SJCRH30 (cell line): Measurements from ENCODE around the gene MICU2. TPM values are rescaled to one million over a fixed set of nuclear protein-coding genes. Genes with fewer than 3 reads are reported as not detected.
A peak's percentile ranks its signal among the peaks of the same experiment; 100 is the strongest.
"Not testable (repeated sequence)": the region's sequence is repeated elsewhere in the genome, so short reads cannot be mapped to it uniquely, and the experiment has no call there.

Experiments
- DNase-seq, 2 experiments: peaks; one replicate each; pipeline ENCODE4 v3.0.0-alpha.2; 2015 to 2020
- H3K27ac ChIP-seq: fragments of 250-450 bp; sonication (Bioruptor Pico); 2 replicates; pipeline ENCODE4 v1.5.1; 2020; ENCODE audit warnings: mild to moderate bottlenecking, moderate library complexity
- H3K27me3 ChIP-seq: fragments of 250-450 bp; sonication (Bioruptor Pico); 2 replicates; pipeline ENCODE4 v1.5.1; 2020; ENCODE audit warnings: mild to moderate bottlenecking, moderate library complexity
- H3K36me3 ChIP-seq: fragments of 250-450 bp; sonication (Bioruptor Pico); 2 replicates; pipeline ENCODE4 v1.5.1; 2020; ENCODE audit warnings: mild to moderate bottlenecking, moderate library complexity
- H3K4me1 ChIP-seq: fragments of 250-450 bp; sonication (Bioruptor Pico); 2 replicates; pipeline ENCODE4 v1.5.1; 2020; ENCODE audit warnings: mild to moderate bottlenecking, moderate library complexity
- H3K4me3 ChIP-seq: fragments of 250-450 bp; sonication (Bioruptor Pico); 2 replicates; pipeline ENCODE4 v1.5.1; 2020; ENCODE audit warnings: mild to moderate bottlenecking, moderate library complexity
- H3K9me3 ChIP-seq: fragments of 250-450 bp; sonication (Bioruptor Pico); replicated peaks from 2 replicates; pipeline ENCODE4 v1.5.1; 2020; ENCODE audit warnings: mild to moderate bottlenecking, moderate library complexity
- total RNA-seq: library from RNA; depleted of rRNA; stranded (reverse); fragments of >200 nt; shearing (Covaris generic); gene quantifications from 2 replicates; pipeline ENCODE4 v1.2.3, GENCODE V29; 2014

Gene MICU2
- total RNA-seq, 1 experiment from 2014 or later = 75.1 TPM

DNA sequence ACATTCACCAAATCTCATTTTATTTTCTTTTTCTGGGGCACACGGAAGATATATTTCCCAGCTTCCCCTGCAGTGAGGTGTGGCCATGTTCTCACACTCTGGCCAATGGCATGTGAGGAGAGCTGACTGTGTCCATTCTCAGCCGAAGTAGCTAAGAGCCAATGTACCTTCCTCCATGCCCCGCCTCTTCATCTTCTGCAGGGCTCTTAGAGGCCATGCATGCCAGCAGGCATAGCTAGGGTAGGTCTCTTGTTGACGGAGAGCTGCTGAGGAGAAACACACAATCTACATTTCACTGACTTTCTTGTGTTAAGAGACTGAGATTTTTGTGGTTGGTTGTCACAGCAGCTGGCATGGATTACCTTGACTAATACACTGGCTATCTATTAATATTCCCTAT is 9.8 kb upstream of the MICU2 start:
- Histone ChIP-seq H3K4me3 (no peak overlapping the region), H3K9me3 (no peaks in the 10 kb centered on the region), H3K27me3 (no peaks in the 10 kb centered on the region), H3K4me1 (peaks cover 12% of the 10 kb centered on the region; the same call in 1 of the 2 replicates), H3K27ac (no peak overlapping the region), H3K36me3 (no peaks in the 10 kb centered on the region)
- peak; percentile 61 to 68 for DNase-seq

GRCh38 chr13:21611385-21611784 is 7.4 kb upstream of the MICU2 start:
- Histone ChIP-seq H3K9me3 (no peaks in the 10 kb centered on the region), H3K27me3 (no peaks in the 10 kb centered on the region)
- no peak for DNase-seq

GRCh38 chr13:21610687-21611086 is 6.7 kb upstream of the MICU2 start:
- Histone ChIP-seq H3K4me3 (no peak overlapping the region), H3K27me3 (no peaks in the 10 kb centered on the region), H3K27ac (no peak overlapping the region)

More at GRCh38 chr13:21611385-21611784, 7.4 kb upstream of the MICU2 start:
- Histone ChIP-seq H3K4me1 (peaks cover 8% of the 10 kb centered on the region; the same call in 1 of the 2 replicates), H3K27ac (no peak overlapping the region), H3K36me3 (no peaks in the 10 kb centered on the region), H3K4me3 (no peak overlapping the region)

GRCh38 chr13:21608961-21609360 is 5.0 kb upstream of the MICU2 start:
- H3K4me1 ChIP-seq = peaks cover 4% of the 10 kb centered on the region; the same call in 1 of the 2 replicates
- no peak for DNase-seq
- H3K4me3 ChIP-seq = no peak overlapping the region
- no peaks in the 10 kb centered on the region for H3K36me3 ChIP-seq
- H3K27ac ChIP-seq = no peak overlapping the region
- no peaks in the 10 kb centered on the region for H3K9me3 ChIP-seq
- no peaks in the 10 kb centered on the region for H3K27me3 ChIP-seq

More at GRCh38 chr13:21610687-21611086, 6.7 kb upstream of the MICU2 start:
- H3K4me1 ChIP-seq = peaks cover 8% of the 10 kb centered on the region; the same call in 1 of the 2 replicates
- H3K36me3 ChIP-seq = no peaks in the 10 kb centered on the region
- DNase-seq = no peak
- H3K9me3 ChIP-seq = no peaks in the 10 kb centered on the region

DNA sequence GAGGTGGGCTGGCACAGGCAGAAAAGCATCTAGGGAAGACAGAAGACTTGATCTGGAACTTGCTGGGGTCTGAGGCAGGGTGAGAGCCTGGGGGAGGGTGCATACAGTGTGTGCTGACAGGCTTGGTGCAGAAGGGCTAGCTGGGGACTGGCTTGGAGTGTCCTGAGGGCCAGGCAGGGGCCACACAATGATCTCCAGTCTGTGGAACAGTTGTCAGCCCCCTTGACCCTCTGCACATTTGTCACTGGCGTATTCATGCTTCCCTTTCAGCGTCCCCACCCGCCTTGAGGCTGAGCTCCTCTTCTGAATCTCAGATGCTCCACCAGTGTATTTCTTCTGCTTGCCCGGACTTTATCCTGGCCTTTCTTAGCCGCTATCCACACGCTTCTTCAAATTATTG is 2.8 kb upstream of the MICU2 start:
- no peak overlapping the region for H3K27ac ChIP-seq
- H3K4me1 ChIP-seq = no peaks in the 10 kb centered on the region
- no peak overlapping the region for H3K4me3 ChIP-seq
- H3K27me3 ChIP-seq = no peaks in the 10 kb centered on the region
- no peaks in the 10 kb centered on the region for H3K9me3 ChIP-seq
- no peaks in the 10 kb centered on the region for H3K36me3 ChIP-seq
- DNase-seq = no peak

GRCh38 chr13:21606251-21606650 is 2.3 kb upstream of the MICU2 start:
- Histone ChIP-seq H3K27me3 (no peaks in the 10 kb centered on the region), H3K36me3 (0 out of 2 replicates have a peak, but pooled peaks cover 3% of the 10 kb centered on the region), H3K4me3 (no peak overlapping the region), H3K27ac (no peak overlapping the region), H3K9me3 (no peaks in the 10 kb centered on the region), H3K4me1 (no peaks in the 10 kb centered on the region)
- no peak for DNase-seq

- Histone ChIP-seq H3K4me1 (no peaks in the 10 kb centered on the region; the same call in none of the 2 replicates), H3K9me3 (no peaks in the 10 kb centered on the region; the same call in 1 of the 2 replicates), H3K27ac (no peak overlapping the region), H3K36me3 (peaks cover 17% of the 10 kb centered on the region), H3K27me3 (no peaks in the 10 kb centered on the region), H3K4me3 (no peak overlapping the region)
- no peak for DNase-seq
Measured at GRCh38 chr13:21596722-21597121, 7.2 kb downstream of the MICU2 start.

DNA sequence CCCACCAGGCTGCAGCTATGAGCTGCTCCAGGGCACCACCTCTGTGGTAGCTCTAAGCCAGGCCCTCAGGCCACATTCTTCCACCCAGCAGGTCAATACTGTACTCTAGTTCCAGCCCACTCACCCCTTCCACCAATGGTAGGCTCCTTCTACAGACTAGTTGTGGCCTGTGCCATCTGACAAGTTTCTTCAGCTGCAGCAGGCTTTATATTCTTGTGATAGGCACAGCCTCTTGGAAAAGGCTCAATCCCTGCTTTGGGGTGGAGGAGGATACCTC is 8.5 kb downstream of the MICU2 start:
- no peak for DNase-seq

DNA sequence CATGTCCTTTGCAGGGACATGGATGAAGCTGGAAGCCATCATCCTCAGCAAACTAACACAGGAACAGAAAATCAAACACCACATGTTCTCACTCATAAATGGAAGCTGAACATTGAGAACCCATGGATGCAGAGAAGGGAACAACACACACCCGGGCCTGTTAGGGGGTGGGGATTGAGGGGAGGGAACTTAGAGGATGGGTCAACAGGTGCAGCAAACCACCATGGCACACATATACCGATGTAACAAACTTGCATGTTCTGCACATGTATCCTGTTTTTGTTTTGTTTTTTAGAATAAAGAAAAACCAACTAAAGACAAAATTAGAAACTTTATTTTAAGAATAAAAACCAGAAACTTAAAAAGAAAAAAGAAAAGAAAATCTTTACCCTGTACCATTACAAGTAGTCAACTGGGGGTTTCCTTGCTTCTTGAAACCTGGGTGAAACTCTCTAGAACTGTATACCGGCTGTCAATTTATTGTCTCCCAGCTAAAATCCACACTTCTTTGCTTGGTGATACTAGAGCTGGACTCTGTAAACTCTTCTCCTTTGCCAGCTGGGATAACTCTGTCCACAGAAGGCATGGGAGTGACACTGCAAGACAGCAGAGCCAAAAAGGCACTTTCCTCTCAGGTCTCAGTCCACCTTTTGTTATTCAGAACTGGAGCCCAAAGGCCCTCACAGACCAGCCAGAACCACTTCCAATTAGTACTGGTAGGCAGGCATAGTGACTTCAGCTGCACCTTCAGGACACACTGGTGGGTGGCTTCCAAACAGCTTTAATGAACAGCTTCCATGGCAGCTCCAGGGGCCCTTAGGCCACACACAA is 9.0 kb downstream of the MICU2 start:
- no peak for DNase-seq
- Histone ChIP-seq H3K9me3 (peaks cover 6% of the 10 kb centered on the region), H3K4me3 (no peak overlapping the region), H3K36me3 (peaks cover 12% of the 10 kb centered on the region), H3K27me3 (no peaks in the 10 kb centered on the region), H3K4me1 (no peaks in the 10 kb centered on the region; the same call in none of the 2 replicates), H3K27ac (no peak overlapping the region)

More for the DNA sequence above, 8.5 kb downstream of the MICU2 start:
- Histone ChIP-seq H3K4me3 (no peak overlapping the region), H3K4me1 (no peaks in the 10 kb centered on the region; the same call in none of the 2 replicates), H3K36me3 (peaks cover 12% of the 10 kb centered on the region), H3K27me3 (no peaks in the 10 kb centered on the region), H3K27ac (no peak overlapping the region), H3K9me3 (peaks cover 3% of the 10 kb centered on the region)

GRCh38 chr13:21590665-21591456 is 13.1 kb downstream of the MICU2 start:
- not testable (repeated sequence) for DNase-seq, H3K27me3 ChIP-seq, H3K9me3 ChIP-seq, H3K4me1 ChIP-seq, H3K36me3 ChIP-seq, H3K4me3 ChIP-seq, H3K27ac ChIP-seq

GRCh38 chr13:21590231-21590630 is 13.7 kb downstream of the MICU2 start:
- Histone ChIP-seq H3K27ac (no peak overlapping the region), H3K4me1 (peaks cover 10% of the 10 kb centered on the region), H3K4me3 (no peak overlapping the region), H3K27me3 (no peaks in the 10 kb centered on the region), H3K36me3 (peaks cover 2% of the 10 kb centered on the region; the same call in 1 of the 2 replicates), H3K9me3 (peaks cover 9% of the 10 kb centered on the region)
- no peak for DNase-seq

DNA sequence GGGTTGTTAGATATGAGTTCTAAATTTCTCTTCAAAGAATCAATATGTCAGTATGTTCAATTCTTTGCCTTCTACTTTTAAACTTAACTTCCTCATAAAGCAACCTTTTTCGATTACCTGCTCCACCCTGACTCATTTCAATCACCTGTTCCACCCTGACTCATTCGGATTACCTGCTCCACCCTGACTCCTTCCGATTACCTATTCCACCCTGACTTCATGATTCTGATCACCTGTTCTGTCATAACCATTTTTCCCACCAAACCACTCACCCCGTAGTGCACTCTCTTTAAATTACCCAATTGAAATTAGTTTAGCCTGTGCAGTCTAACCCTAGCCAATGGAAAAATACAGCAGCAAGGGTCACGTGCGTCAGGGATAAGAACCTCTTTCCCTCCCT is 14.5 kb downstream of the MICU2 start:
- H3K4me1 ChIP-seq = peaks cover 17% of the 10 kb centered on the region
- not testable (repeated sequence) for H3K4me3 ChIP-seq, H3K36me3 ChIP-seq, H3K27ac ChIP-seq, H3K27me3 ChIP-seq, H3K9me3 ChIP-seq, DNase-seq

- not testable (repeated sequence) for H3K36me3 ChIP-seq, H3K4me3 ChIP-seq, H3K27ac ChIP-seq, H3K27me3 ChIP-seq
- peaks cover 11% of the 10 kb centered on the region for H3K9me3 ChIP-seq
- peak in 1 of 2 experiments; percentile 47 for DNase-seq
- H3K4me1 ChIP-seq = peaks cover 21% of the 10 kb centered on the region
Measured at GRCh38 chr13:21588411-21588810, 15.6 kb downstream of the MICU2 start.

DNA sequence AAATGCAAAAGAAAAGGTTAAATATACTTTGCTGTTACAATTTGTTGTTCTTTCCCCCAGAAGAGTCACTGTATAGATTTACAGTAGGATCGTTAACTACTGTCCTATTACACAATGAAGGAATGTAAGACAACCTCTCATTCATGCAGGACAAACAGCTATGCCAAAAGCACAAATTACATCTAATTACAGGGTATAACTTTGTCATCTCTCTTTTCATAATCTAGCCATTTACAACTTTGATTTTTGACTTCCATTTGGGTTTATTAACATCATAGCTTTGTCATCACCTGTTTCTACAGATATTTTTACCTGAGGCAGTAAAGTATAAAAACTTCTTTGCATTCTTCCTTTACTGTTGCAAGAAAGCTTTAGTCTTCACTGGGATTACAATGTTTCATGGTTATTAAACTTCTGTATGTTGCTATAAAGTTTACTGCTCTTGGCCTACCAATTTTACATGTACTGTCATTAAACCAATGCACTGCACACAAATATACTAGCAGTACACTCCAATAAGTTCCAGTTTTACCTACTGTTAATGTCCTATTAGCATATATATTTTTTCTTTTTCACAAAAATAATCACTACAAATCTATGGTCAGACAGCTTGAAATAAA is 18.9 kb downstream of the MICU2 start:
- Histone ChIP-seq H3K27me3 (no peaks in the 10 kb centered on the region), H3K4me3 (no peak overlapping the region), H3K4me1 (peaks cover 24% of the 10 kb centered on the region), H3K9me3 (peaks cover 12% of the 10 kb centered on the region; the same call in 1 of the 2 replicates), H3K36me3 (peaks cover 6% of the 10 kb centered on the region), H3K27ac (no peak overlapping the region)
- no peak for DNase-seq

DNA sequence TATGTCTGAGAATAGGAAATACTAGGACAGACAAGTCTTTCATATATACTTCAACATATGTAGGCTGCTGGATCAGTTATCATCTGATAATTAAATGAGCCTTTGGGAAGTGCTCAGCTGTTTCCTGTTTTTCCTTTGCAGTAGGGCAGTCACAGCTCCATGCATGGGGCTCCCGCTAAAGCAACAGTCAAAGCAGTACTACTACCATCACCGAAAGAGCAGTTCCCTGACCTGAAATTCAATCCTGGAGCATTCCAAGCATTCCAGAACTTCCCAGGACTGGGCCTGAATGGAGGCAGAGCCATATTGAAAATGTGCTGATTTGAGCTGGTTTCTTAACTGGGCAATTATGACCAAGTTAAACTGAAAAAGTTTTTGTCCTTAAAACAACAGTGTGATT is 20.5 kb downstream of the MICU2 start:
- peak; percentile 69 to 79 for DNase-seq
- Histone ChIP-seq H3K4me3 (no peak overlapping the region), H3K27me3 (no peaks in the 10 kb centered on the region), H3K4me1 (peaks cover 28% of the 10 kb centered on the region), H3K27ac (peak overlapping the region; percentile 48), H3K9me3 (peaks cover 8% of the 10 kb centered on the region; the same call in 1 of the 2 replicates), H3K36me3 (peaks cover 6% of the 10 kb centered on the region)
